MG63 (cell line): Measurements from ENCODE around the gene ADAMTS17. TPM values are rescaled to one million over a fixed set of nuclear protein-coding genes. Genes with fewer than 3 reads are reported as not detected.
"Not testable (repeated sequence)": the region's sequence is repeated elsewhere in the genome, so short reads cannot be mapped to it uniquely, and the experiment has no call there.

ENCODE experiments used
- DNase-seq: peaks from one replicate; pipeline ENCODE4 v3.0.0-alpha.2; 2020
- H3K27me3 ChIP-seq: fragments of 250-450 bp; sonication (Bioruptor Pico); 2 replicates; pipeline ENCODE4 v1.5.1; 2020; ENCODE audit warnings: mild to moderate bottlenecking, moderate library complexity
- H3K36me3 ChIP-seq: fragments of 250-450 bp; sonication (Bioruptor Pico); 2 replicates; pipeline ENCODE4 v1.5.1; 2020; ENCODE audit warnings: mild to moderate bottlenecking, moderate library complexity
- H3K4me3 ChIP-seq: fragments of 250-450 bp; sonication (Bioruptor Pico); 2 replicates; pipeline ENCODE4 v1.5.1; 2020; ENCODE audit warnings: mild to moderate bottlenecking, moderate library complexity
- H3K9me3 ChIP-seq: fragments of 250-450 bp; sonication (Bioruptor Pico); 2 replicates; pipeline ENCODE4 v1.5.1; 2020; ENCODE audit warnings: mild to moderate bottlenecking, moderate library complexity
- total RNA-seq: library from RNA; depleted of rRNA; stranded (reverse); fragments of >200 nt; shearing (Covaris generic); gene quantifications from 2 replicates; pipeline ENCODE4 v1.2.3, GENCODE V29; 2014; ENCODE audit warnings: low replicate concordance

Gene ADAMTS17
- total RNA-seq, 1 experiment from 2014 or later: 3.8 TPM

DNA sequence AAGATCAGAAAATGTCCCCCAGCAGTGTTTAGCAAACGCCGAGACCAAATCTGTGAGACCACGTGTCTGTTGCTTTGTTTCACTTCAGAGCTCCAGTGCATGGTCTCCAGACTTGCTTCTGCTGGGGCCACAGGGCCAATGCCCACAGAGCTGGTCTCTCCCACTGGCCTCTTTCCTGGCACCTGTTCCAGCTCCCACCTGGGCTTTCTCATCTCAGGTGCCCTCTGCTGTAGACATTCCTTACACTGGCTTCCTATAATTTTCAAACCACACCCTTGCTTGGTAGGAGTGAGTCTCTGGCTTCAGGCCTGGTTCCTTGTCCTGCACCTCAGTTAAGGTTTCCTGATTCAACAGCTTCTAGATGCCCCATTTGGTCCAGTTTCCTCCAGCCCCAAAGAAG, 243.1 kb downstream of the ADAMTS17 start:
- Histone ChIP-seq H3K27me3 (no peaks in the 10 kb centered on the region), H3K9me3 (no peaks in the 10 kb centered on the region)
- no peak for DNase-seq

DNA sequence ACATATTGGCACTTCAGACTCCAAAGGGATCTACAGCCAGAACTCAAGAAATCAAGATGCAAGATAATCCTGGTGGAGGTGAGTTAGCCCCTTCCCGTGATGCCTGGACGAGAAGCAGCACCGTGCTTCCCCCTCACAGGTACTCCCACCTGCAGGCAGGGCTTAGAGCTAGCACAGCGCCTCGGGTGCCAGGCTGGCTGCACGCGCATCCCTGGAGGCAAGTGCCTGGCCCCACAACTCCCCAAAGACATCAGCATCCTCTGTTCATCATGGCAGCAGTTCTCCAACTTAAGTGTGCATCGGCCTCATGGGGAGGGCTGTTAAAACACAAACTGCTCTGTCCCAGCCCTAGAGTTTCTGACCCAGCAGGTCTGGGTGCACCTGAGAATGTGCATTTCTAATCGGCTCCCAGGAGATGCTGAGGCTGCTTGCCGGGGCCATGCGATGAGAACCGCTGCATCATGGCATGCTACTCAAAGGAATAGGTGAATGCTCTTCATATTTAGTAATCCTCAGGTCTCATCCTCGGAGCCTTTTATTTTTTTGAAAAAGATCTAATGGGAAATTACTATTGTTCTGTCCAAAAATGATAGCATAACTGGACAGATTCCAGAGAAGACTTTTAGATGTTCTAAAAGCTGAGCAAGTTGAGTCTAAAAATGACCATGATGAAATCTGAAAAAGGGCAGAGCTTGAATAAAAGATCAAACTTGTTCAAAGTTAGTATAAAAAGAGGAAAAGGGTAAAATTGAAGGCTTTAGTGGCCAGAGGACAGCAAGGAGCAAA, 244.2 kb downstream of the ADAMTS17 start:
- Histone ChIP-seq H3K9me3 (no peaks in the 10 kb centered on the region), H3K36me3 (no peaks in the 10 kb centered on the region), H3K27me3 (no peaks in the 10 kb centered on the region), H3K4me3 (no peak overlapping the region)
- no peak for DNase-seq

More for the DNA sequence above, 243.1 kb downstream of the ADAMTS17 start:
- H3K4me3 ChIP-seq: no peak overlapping the region
- no peaks in the 10 kb centered on the region for H3K36me3 ChIP-seq

DNA sequence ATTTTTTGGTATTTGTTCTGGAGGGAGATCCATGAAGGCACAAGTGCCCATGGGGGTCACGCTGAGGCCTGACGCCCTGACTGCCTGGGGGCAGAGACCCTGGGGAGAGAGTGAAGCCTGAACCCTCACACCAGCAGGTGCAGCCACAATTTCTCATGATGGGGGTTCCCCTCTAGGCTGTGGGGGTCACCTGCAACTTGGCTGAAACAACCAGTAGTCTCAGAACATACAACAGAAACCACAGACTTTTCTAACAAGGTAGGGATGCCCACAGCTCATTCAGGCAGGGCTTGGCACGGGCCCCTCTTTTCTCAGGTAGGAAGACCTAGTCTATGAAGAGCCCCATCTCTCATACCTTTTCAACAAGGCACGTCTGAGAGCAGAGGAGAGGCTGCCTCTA, 245.1 kb downstream of the ADAMTS17 start:
- no peak for DNase-seq
- Histone ChIP-seq H3K4me3 (no peak overlapping the region), H3K27me3 (no peaks in the 10 kb centered on the region), H3K36me3 (no peaks in the 10 kb centered on the region), H3K9me3 (no peaks in the 10 kb centered on the region)

DNA sequence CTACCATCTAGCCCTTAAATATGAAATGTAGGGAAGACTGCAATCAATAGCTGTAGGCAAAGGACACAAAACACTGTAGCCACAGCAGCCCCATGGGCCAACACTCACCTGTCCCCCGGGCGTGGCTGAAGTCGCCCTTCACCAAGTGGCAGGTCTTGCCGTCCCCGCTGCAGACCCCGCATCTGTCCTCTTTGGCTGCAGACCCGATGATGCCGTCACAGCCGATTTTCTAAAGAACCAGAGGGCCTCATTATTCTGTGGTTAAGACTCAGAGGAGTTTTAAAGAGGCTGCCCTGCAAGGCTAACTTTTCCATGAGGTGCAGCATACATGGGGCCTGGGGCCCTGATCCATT, 245.6 kb downstream of the ADAMTS17 start:
- no peak for DNase-seq
- H3K9me3 ChIP-seq: no peaks in the 10 kb centered on the region

DNA sequence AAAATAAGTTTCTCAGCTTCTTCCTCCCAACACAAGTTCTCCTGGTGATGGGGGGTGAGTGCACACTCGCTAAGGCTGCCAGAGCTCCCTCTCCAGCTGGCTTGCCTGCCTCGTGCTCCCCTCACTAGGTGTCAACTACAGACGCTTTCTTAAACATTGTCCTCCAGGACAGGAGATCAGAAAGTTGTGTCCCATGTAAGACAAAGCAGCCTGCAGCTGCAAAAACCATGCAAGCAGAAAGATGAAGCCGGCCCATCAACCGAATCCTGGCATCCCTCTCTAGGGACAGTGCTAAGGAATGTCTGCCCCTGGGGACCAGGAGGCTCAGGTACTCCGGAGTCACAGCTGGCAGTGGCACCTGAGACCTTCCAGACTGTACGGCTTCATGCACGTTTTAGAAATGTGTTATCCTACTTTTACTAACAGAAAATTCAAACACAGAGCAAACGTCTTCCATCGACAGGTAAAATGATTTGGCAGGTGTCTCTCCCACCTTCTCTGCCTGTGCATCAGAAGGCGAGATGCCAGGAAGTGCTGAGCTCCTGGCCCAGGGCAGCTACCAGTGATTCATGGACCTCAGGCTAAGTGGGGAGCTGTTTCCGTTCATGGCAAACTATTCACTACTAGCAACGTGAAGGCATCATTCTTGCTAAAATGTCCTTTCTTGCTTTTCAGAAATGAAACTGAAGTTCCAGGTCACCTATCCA, 246.1 kb downstream of the ADAMTS17 start:
- Histone ChIP-seq H3K36me3 (no peaks in the 10 kb centered on the region), H3K27me3 (no peaks in the 10 kb centered on the region), H3K4me3 (no peak overlapping the region), H3K9me3 (no peaks in the 10 kb centered on the region)
- DNase-seq: no peak

More for the DNA sequence above, 245.6 kb downstream of the ADAMTS17 start:
- Histone ChIP-seq H3K27me3 (no peaks in the 10 kb centered on the region), H3K36me3 (no peaks in the 10 kb centered on the region), H3K4me3 (no peak overlapping the region)

DNA sequence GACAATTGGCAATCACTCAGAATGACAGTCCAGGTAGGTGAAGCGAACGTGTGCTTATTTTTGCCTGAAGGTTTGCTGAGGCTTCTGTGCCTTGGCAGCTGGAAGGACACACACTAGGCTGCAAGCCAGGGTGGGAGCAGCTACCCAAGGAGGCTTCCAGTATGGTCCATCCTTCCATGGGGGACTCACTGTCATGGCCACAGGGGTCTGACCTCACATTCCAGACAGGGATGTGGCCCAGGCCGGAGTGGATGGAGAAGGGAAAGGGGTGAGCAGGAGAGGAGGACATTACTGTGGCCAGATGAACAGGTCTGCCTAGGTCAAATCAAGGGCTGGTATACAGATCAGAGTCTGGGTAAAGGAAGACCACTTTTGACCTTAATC, 247.7 kb downstream of the ADAMTS17 start:
- Histone ChIP-seq H3K4me3 (no peak overlapping the region), H3K36me3 (no peaks in the 10 kb centered on the region), H3K27me3 (no peaks in the 10 kb centered on the region), H3K9me3 (no peaks in the 10 kb centered on the region)
- DNase-seq: no peak

DNA sequence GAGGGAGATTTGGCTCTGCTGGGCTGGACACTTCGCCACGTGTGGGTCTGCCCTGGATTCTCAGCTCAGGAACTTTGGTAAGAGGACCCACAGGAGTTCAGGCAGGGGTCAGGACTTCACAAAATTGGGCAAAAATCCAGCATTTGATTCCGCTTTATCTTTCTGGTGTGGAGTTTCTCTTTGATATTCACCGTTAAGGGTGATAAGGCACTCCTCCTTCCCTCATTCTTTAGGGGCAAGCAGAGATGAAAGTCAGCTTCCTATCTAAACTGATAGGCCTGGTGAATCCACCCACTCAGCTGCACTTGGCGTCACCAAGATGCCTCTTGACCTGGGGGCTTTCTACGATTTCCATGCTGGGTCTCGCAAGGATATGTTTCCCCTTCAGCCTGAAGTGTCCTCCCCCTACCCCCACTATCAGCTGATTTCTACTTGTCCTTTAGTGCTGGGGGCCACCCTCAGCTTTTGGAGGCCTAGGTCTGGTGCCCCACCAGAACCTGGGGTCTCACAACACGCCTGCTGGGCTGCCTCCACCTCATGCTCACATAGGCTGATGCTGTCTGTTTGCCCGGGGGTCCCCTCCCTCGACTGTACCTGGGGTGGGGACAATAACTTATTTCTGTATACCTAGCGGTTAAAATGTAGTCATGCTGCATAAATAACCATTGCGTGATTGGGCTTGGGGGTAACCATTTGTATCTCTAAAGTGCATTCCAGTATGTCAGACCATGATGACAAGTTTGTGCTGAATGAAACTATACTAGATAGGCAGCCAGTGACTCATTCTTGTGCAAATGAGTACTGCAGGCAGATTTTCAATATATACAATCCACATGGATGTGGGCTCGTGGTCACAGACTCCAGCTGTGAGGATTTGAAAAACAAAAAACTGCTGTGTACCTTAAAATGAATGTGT, 248.3 kb downstream of the ADAMTS17 start:
- DNase-seq: no peak
- H3K4me3 ChIP-seq: no peak overlapping the region

DNA sequence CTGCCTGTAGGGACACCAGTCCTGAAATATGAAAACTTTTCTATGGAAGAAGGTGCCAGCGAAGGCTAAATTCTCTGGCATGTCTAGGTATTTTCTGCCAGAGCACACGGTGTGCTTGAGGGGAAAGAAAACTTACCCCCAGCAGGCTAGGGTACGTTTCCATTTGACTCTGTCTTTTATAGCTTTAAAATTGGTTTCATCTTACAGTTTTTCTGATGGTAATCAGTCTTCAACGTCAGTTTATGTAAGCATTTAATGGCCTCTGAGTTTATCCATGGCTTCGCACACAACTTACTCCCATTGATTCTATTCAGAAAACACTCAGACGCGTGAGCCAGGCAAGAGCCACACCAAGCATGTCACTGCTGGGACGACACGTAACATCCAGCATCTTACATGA, 249.7 kb downstream of the ADAMTS17 start:
- DNase-seq: no peak
- Histone ChIP-seq H3K27me3 (no peaks in the 10 kb centered on the region), H3K4me3 (no peak overlapping the region), H3K36me3 (no peaks in the 10 kb centered on the region), H3K9me3 (no peaks in the 10 kb centered on the region)

More for the DNA sequence above, 248.3 kb downstream of the ADAMTS17 start:
- Histone ChIP-seq H3K36me3 (no peaks in the 10 kb centered on the region), H3K27me3 (no peaks in the 10 kb centered on the region), H3K9me3 (no peaks in the 10 kb centered on the region)

DNA sequence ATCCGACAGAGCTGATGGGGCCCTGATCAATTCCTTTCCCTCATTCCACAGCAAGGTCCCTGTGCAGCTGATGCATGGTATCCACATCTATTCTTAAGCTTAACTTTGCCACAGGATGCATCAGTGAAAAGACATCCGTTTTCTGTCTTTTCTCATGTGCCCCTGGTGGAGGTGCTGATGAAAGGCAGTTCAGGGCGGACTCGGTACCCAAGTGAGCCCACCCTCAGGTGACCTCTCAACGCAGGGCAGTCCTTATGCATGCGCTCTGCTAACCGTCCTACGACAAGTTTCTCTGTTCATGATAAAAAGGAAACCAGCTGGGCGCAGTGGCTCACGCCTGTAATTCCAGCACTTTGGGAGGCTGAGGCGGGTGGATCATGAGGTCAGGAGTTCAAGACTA, 251.4 kb downstream of the ADAMTS17 start:
- no peak for DNase-seq
- Histone ChIP-seq H3K36me3 (no peaks in the 10 kb centered on the region), H3K9me3 (no peaks in the 10 kb centered on the region), H3K4me3 (no peak overlapping the region), H3K27me3 (no peaks in the 10 kb centered on the region)

DNA sequence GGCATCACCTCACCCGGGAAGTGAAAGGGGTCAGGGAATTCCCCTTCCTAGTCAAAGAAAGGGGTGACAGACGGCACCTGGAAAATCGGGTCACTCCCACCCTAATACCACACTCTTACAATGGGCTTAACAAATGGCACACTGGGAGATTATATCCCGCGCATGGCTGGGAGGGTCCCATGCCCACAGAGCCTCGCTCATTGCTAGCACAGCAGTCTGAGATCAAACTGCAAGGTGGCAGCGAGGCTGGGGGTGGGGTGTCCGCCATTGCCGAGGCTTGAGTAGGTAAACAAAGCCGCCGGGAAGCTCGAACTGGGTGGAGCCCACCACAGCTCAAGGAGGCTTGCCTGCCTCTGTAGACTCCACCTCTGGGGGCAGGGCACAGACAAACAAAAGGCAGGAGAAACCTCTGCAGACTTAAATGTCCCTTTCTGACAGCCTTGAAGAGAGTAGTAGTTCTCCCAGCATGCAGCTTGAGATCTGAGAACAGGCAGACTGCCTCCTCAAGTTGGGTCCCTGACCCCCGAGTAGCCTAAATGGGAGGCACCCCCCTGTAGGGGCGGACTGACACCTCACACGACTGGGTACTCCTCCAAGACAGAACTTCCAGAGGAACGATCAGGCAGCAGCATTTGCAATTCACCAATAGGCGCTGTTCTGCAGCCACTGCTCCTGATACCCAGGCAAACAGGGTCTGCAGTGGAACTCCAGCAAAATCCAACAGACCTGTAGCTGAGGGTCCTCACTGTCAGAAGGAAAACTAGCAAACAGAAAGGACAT, 257.5 kb downstream of the ADAMTS17 start:
- DNase-seq, H3K4me3 ChIP-seq, H3K9me3 ChIP-seq, H3K27me3 ChIP-seq, H3K36me3 ChIP-seq: not testable (repeated sequence)

DNA sequence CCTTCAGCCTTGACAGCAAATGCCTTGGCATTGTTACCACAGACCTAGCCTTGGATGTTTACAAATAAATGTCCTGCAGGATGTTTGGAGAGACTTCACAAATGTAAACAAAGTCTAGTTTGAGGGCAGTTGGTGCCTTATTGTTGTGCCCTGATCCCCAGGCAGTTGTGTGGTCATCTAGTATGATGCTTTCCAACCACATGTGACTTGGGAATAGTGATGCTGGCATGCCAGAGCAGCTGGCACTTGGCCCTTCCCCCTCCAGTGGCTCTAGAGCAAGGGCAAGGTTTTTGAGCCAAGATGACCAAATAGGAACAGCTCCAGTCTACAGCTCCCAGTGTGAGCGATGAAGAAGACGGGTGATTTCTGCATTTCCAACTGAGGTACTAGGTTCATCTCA, 258.2 kb downstream of the ADAMTS17 start:
- H3K36me3 ChIP-seq: no peaks in the 10 kb centered on the region
- no peaks in the 10 kb centered on the region; the same call in 1 of the 2 replicates for H3K9me3 ChIP-seq
- no peaks in the 10 kb centered on the region for H3K27me3 ChIP-seq
- no peak overlapping the region for H3K4me3 ChIP-seq
- DNase-seq: peak; percentile 36

DNA sequence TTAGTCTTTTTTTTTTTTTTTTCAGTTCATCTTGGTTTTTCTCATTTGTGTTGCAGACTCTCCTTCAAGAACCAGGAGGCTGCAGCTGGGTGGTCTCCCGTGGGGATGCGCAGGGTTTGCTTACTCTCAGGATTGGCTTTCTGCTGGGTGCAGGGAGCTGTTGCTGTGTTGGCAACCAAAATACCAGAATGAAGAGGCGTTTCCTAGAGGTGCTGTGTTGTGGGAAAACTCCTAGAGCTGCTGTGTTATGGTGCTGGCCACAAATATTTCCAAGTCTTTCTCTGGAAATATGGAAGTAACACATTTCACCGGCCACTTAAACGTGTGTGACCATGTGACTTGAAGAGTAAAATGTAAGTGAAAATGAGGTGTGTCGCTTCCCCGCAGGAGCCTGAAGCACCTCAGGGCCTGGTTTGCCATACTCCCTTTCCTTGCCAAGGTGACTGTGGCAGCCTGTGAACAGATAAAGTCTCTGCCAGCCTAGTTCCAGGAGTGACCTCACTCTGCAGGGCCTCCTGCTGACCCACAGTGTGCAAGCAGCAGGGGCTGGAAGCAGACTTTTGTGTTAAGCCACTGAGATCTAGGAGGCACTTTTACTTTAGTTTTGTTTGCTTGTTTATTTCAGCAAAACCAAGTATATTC, 258.9 kb downstream of the ADAMTS17 start:
- no peaks in the 10 kb centered on the region for H3K27me3 ChIP-seq
- peak; percentile 27 for DNase-seq
- H3K36me3 ChIP-seq: no peaks in the 10 kb centered on the region
- no peaks in the 10 kb centered on the region; the same call in 1 of the 2 replicates for H3K9me3 ChIP-seq
- no peak overlapping the region for H3K4me3 ChIP-seq

DNA sequence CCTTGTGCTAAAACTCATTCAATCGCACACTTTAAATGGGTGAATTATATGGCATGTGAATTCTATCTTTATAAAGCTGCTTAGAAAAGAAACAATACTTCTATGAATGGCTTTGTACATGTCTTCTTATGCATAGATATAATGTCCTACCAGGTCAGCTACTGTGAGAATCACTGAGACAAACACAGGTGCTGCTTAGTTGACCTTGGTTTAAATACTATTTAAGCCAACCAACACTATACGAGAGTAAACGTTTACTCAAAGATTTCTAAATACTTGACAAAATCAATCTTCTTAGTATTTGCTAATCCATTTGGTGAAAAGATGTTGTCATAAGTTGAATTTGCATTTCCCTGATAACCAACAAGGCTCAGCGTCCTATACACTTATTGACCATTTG, 260.3 kb downstream of the ADAMTS17 start:
- DNase-seq: no peak
- H3K36me3 ChIP-seq: no peaks in the 10 kb centered on the region
- H3K4me3 ChIP-seq: no peak overlapping the region

DNA sequence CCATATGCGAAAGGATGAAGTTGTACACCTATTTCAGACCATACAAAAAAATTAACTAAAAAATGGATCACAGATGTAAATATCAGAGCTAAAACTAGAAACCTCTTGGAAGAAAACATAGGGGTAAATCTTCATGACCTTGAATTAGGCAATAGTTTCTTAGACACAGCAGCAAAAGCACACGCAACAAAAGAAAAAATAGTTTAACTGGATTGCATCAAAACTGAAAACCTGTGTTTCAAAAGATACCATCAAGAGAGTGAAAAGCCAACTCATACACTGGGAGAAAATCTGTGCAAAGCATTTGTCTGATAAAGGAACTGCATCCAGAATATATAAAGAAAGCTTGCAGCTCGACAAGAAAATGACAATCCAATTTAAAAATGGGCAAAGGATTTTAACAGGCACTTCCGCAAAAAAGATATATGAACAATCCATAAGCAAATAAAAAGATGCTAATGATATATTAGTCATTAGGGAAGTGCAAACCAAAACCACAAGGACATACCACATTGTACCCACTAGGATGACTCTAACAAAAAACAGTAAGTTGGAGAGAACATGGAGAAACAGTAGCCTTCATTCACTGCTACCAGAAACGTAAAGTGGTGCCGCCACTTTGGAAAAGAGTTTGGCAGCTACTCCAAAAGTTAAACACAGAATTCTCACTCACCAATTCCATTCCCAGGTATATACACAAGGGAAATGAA, 263.1 kb downstream of the ADAMTS17 start:
- Histone ChIP-seq H3K4me3 (no peak overlapping the region), H3K9me3 (no peaks in the 10 kb centered on the region; the same call in 1 of the 2 replicates), H3K27me3 (no peaks in the 10 kb centered on the region), H3K36me3 (no peaks in the 10 kb centered on the region)
- DNase-seq: no peak

More for the DNA sequence above, 260.3 kb downstream of the ADAMTS17 start:
- Histone ChIP-seq H3K9me3 (no peaks in the 10 kb centered on the region; the same call in 1 of the 2 replicates), H3K27me3 (no peaks in the 10 kb centered on the region)

DNA sequence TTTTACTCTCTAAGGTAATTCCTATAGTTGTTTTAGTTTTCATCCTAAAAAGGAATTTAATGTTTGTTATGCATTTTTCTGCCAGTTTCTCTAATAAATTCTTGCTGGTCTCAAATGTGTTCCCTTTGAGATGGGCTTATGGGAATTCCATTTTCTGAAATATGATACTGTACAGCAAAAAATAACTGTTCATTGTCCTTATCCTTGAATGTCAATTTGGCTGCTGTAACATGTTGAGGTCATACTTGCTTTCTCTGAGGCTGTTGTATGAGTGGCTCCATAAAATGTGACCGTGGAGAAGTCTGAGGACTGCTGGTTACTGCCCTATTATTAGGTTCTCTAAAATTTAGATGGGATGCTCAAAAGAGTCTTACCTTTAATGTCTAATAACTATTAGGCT, 266.5 kb downstream of the ADAMTS17 start:
- H3K36me3 ChIP-seq: no peaks in the 10 kb centered on the region
- DNase-seq: no peak

More for the DNA sequence above, 266.5 kb downstream of the ADAMTS17 start:
- H3K4me3 ChIP-seq: no peak overlapping the region
- H3K9me3 ChIP-seq: no peaks in the 10 kb centered on the region; the same call in 1 of the 2 replicates
- H3K27me3 ChIP-seq: no peaks in the 10 kb centered on the region
